Fibroblast of villous mesenchyme (primary cell): ENCODE measurements around the gene ZNF235. TPM values are rescaled to one million over a fixed set of nuclear protein-coding genes. Genes with fewer than 3 reads are reported as not detected.
"Not testable (repeated sequence)": the region's sequence is repeated elsewhere in the genome, so short reads cannot be mapped to it uniquely, and the experiment has no call there.

Experiments
- DNase-seq: peaks from one replicate; pipeline ENCODE4 v3.0.0-alpha.2; 2010; ENCODE audit warnings: low read depth
- H3K4me3 ChIP-seq: 2 replicates; pipeline ENCODE4 v1.5.1; 2011; ENCODE audit warnings: low read depth, mild to moderate bottlenecking, low read length
- total RNA-seq: library from RNA; depleted of rRNA; stranded (reverse); fragments of >200 nt; gene quantifications from 2 replicates; pipeline ENCODE4 v1.2.3, GENCODE V29; 2012
- TF ChIP-seq, protein P1 (sequence below): IDR thresholded peaks from 2 replicates; pipeline ENCODE4 v1.5.1; 2012; ENCODE audit warnings: low read depth, mild to moderate bottlenecking, low read length; ENCODE audit not compliant: insufficient read depth

The ZNF235 gene
- total RNA-seq: 4.8 and 8.2 TPM in 2 replicates

DNA sequence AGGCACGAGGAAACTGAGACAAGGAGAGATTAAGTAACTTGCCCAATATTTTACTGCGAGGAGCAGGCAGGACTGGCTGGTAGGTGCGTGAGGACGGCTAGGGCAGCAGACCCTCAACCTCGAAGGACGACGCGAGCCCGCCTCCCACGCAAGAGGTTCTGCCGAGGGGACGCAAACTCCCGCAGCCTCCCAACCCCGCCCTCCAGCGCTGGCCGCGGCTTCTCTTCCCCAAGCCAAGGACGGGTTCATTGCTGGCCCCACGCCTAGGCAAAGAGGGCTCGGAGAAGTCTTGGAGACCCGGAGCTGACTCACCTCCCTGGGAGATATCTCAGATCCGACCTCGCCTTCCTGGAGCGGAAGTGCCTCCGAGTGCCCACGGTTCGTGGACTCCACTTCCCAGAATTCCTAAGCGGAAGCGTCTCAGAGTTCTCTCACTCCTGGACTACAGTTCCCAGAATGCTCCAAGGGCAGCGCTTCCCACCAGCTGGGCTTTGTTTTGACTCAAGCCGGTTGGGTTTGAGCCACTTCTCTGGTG is at the start of gene ZNF235:
Gene ZNF235 (minus strand): TSS at position 367 of the 535 bp plus-strand sequence. CDS start 1,621 bp downstream, outside the sequence.
- DNase-seq: peak; percentile 98
- peak within 1 kb of the TSS; percentile 84 for H3K4me3 ChIP-seq
- TF ChIP-seq, protein P1, sequence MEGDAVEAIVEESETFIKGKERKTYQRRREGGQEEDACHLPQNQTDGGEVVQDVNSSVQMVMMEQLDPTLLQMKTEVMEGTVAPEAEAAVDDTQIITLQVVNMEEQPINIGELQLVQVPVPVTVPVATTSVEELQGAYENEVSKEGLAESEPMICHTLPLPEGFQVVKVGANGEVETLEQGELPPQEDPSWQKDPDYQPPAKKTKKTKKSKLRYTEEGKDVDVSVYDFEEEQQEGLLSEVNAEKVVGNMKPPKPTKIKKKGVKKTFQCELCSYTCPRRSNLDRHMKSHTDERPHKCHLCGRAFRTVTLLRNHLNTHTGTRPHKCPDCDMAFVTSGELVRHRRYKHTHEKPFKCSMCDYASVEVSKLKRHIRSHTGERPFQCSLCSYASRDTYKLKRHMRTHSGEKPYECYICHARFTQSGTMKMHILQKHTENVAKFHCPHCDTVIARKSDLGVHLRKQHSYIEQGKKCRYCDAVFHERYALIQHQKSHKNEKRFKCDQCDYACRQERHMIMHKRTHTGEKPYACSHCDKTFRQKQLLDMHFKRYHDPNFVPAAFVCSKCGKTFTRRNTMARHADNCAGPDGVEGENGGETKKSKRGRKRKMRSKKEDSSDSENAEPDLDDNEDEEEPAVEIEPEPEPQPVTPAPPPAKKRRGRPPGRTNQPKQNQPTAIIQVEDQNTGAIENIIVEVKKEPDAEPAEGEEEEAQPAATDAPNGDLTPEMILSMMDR: no peak

DNA sequence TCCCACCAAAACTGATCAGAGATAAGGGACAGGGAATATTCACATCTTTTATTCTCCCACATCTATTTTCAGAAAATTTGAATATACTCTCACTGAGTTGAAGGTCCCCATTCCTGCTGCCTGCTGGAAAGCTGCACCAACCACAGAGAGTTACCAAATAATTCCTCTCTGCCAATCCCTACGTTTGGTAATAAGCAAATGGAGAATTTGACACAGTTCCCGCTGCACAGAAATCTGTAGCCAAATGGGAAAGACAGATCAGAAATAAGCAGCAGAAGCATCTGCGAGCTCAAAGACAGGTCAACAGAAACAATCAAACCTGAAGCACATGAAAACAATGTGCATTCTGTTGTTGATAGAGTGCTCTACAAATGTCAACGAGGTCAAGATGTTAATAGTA is 41.7 kb upstream of the ZNF235 start:
- no peak overlapping the region for H3K4me3 ChIP-seq
- TF ChIP-seq, protein P1: no peak
- no peak for DNase-seq

DNA sequence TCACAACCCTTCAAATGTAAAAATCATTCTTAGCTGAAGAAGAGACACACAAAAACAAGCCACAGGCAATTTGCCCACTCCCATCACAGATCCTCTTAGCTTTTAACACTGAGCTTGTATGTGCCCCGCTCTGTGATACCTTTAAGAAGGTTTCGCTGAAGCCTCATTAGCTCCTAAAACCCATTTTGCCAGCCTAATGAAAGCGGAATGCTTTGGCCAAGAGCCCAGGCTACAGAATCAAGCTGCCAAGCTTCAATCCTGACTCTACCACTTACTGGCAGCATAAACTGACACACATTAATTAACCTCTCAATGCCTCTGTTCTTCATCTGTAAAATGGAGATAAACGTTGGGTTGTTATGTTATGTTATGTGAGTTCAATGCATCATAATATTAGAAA is 41.1 kb upstream of the ZNF235 start:
- H3K4me3 ChIP-seq: no peak overlapping the region
- no peak for DNase-seq
- TF ChIP-seq, protein P1: no peak

DNA sequence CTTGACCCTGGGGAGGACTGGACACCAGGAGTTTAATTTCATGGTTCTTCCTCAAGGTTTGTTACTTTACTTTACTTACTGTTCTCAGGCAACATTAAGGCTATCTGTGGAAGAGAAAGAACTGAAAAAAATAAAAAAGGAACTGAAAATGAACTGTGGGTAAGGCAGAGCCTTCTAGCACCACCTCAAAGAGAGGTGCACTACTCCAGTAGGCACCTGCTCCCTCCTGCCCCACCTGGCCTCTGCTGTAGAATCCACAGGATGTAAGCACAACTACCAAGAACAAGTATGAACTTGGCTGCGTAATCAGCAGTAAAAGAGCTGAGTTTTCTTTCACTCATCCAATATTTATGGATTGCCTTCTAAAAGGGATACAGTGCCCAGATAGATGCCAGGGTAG is 39.4 kb upstream of the ZNF235 start:
- no peak overlapping the region for H3K4me3 ChIP-seq
- TF ChIP-seq, protein P1: no peak
- no peak for DNase-seq

DNA sequence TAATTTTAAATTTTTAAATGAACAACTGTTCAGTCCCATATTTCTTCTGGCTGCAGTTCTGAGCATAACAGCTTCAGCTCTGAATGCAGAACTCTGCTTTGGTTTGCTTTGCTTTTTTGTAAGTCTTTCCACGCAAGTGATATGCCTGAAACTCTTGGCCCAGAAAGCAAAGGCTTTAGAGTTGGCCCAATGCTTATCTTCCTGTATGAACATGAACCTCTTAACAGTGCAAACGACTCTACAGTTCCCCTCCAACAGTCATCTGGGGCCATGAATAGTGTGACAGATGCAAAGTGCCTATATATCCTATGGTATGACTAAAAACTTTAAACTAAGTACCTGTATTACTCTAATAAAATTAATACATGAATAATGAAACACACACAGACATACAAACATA is 37.0 kb upstream of the ZNF235 start:
- TF ChIP-seq, protein P1: no peak
- H3K4me3 ChIP-seq: no peak overlapping the region
- no peak for DNase-seq

DNA sequence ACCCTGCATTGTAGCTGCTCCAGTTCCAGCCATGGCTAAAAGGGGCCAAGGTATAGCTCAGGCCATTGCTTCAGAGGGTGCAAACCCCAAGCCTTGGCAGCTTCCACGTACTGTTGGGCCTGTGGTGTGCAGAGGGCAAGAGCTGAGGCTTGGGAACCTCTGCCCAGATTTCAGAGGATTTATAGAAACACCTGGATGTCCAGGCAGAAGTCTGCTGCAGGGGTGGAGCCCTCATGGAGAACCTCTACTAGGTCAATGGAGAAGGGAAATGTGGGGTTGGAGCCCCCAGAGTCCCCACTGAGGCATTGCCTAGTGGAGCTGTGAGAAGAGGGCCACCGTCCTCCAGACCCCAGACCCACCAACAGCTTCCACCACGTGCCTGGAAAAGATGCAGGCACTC is 29.8 kb upstream of the ZNF235 start:
- H3K4me3 ChIP-seq, DNase-seq: not testable (repeated sequence)

DNA sequence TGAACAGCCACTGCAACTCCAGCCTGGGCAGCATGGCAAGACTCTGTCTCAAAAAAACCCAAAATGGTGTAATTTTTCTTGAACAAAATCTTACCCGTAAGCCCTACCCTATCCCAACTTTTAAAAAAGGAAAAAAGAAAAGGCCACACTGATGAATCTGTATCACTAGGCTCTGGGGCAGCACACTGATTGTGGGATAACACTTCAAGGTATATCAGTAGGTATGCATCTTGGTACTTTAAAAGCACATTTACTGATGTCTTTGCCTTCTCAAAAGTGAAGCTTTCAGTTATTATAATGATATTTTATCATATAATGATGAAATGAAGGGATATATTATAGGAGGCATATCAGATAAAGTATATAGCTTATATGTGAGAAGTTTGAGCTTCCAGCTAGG is 27.3 kb upstream of the ZNF235 start:
- no peak overlapping the region for H3K4me3 ChIP-seq
- TF ChIP-seq, protein P1: no peak

More for the DNA sequence above, 27.3 kb upstream of the ZNF235 start:
- DNase-seq: no peak
